Endothelial cell of umbilical vein (primary cell): ENCODE measurements around the gene DHX40. TPM values are rescaled to one million over a fixed set of nuclear protein-coding genes. Genes with fewer than 3 reads are reported as not detected.

Experiments used
- BruUV-seq: library from RNA; stranded (reverse); fragments of 400-500 nt; replicated peaks from 2 replicates; lab custom pipeline; 2021; lab: Mats Ljungman, UMichigan
- CTCF ChIA-PET: fragments of 300-600, 350-600 bp; sonication (Branson Sonifier 250); formaldehyde crosslinking; loops from one replicate; lab custom pipeline; 2021; ENCODE audit warnings: antibody characterized with exemption, inconsistent platforms; lab: Charles Lee
- POLR2A ChIA-PET: fragments of 300-600, 350-600 bp; sonication (Branson Sonifier 250); formaldehyde crosslinking; loops from one replicate; lab custom pipeline; 2021; ENCODE audit warnings: antibody characterized with exemption, inconsistent platforms; lab: Charles Lee
- DNase-seq: peaks from one replicate; pipeline ENCODE4 v3.0.0-alpha.2; 2011; ENCODE audit warnings: low read depth, low spot score
- FAIRE-seq: peaks from 2 replicates; lab custom pipeline; 2011; peaks lifted over from hg19 to GRCh38; lab: Jason Lieb, UNC
- H2AFZ ChIP-seq: 2 replicates; pipeline ENCODE4 v1.6.0; 2012; ENCODE audit warnings: low read depth, low read length, control low read depth, inconsistent platforms
- H3K27ac ChIP-seq: 2 replicates; pipeline ENCODE4 v1.5.1; 2011; ENCODE audit warnings: low read depth, mild to moderate bottlenecking, control low read depth, low read length, moderate library complexity; ENCODE audit not compliant: insufficient read depth
- H3K27me3 ChIP-seq, 2 experiments: 2 replicates each; pipeline versions ENCODE4 v1.6.0 to v1.6.1; 2011; ENCODE audit warnings: low read length in 2 of 2, mixed read lengths in 1 of 2; ENCODE audit not compliant: control insufficient read depth in 2 of 2, insufficient read depth in 2 of 2
- H3K36me3 ChIP-seq, 2 experiments: 2 replicates in 1 of 2; 3 replicates in 1 of 2; pipeline ENCODE4 v1.5.1; 2011; ENCODE audit warnings: low read length in 2 of 2, mild to moderate bottlenecking in 1 of 2, moderate library complexity in 1 of 2; ENCODE audit not compliant: control insufficient read depth in 2 of 2, insufficient read depth in 2 of 2; ENCODE audit errors: extremely low read depth in 1 of 2
- H3K4me1 ChIP-seq: 3 replicates; pipeline ENCODE4 v1.5.1; 2011; ENCODE audit warnings: mild to moderate bottlenecking, low read length; ENCODE audit not compliant: control insufficient read depth, insufficient read depth; ENCODE audit errors: extremely low read depth
- H3K4me2 ChIP-seq: 2 replicates; pipeline ENCODE4 v1.6.1; 2011; ENCODE audit warnings: low read length, control low read depth, mixed read lengths; ENCODE audit not compliant: insufficient read depth
- H3K4me3 ChIP-seq, 3 experiments: fragments of 200-600 bp in 1 of 3; sonication (generic), shearing (Covaris generic) in 1 of 3; replicated peaks in 1 of 3; 2 replicates each; pipeline ENCODE4 v1.5.1; 2011 to 2016; ENCODE audit warnings: control low read depth in 3 of 3, low read length in 3 of 3, mild to moderate bottlenecking in 2 of 3, inconsistent platforms in 1 of 3, low read depth in 1 of 3, moderate library complexity in 1 of 3; ENCODE audit not compliant: insufficient read depth in 1 of 3
- H3K79me2 ChIP-seq: 2 replicates; pipeline ENCODE4 v1.6.0; 2012; ENCODE audit warnings: low read length, inconsistent platforms; ENCODE audit not compliant: control insufficient read depth, insufficient read depth
- H3K9ac ChIP-seq: replicated peaks from 2 replicates; pipeline ENCODE3; 2011; ENCODE audit warnings: low read length, control low read depth; ENCODE audit not compliant: insufficient read depth; ENCODE audit errors: extremely low read depth
- H3K9me1 ChIP-seq: replicated peaks from 3 replicates; pipeline ENCODE4 v1.6.0; 2011; ENCODE audit warnings: mild to moderate bottlenecking, low read length; ENCODE audit not compliant: control insufficient read depth, insufficient read depth; ENCODE audit errors: extremely low read depth
- H3K9me3 ChIP-seq: replicated peaks from 2 replicates; pipeline ENCODE4 v1.5.1; 2012; ENCODE audit warnings: low read length, inconsistent platforms; ENCODE audit not compliant: control insufficient read depth, insufficient read depth
- H4K20me1 ChIP-seq: replicated peaks from 2 replicates; pipeline ENCODE3; 2011; ENCODE audit warnings: mild to moderate bottlenecking, low read length; ENCODE audit not compliant: control insufficient read depth, insufficient read depth; ENCODE audit errors: extremely low read depth
- EZH2 ChIP-seq: IDR thresholded peaks from 2 replicates; pipeline ENCODE4 v1.6.1; 2012; ENCODE audit warnings: borderline replicate concordance, low read depth, mild to moderate bottlenecking, moderate library complexity, low read length, inconsistent platforms; ENCODE audit not compliant: severe bottlenecking
- FOS ChIP-seq: IDR thresholded peaks from 2 replicates; pipeline ENCODE4 v1.6.1; 2011; ENCODE audit warnings: mild to moderate bottlenecking, low read length, moderate library complexity, borderline replicate concordance; ENCODE audit not compliant: insufficient read depth
- GATA2 ChIP-seq: IDR thresholded peaks from 2 replicates; pipeline ENCODE4 v1.7.0; 2011; ENCODE audit warnings: low read depth, mild to moderate bottlenecking, moderate library complexity, mixed read lengths, low read length; ENCODE audit not compliant: insufficient read length, insufficient read depth
- JUN ChIP-seq: IDR thresholded peaks from 2 replicates; pipeline ENCODE4 v1.6.1; 2011; ENCODE audit warnings: borderline replicate concordance, low read depth; ENCODE audit not compliant: insufficient read length, insufficient read depth
- MAX ChIP-seq: IDR thresholded peaks from 2 replicates; pipeline ENCODE4 v1.6.1; 2011; ENCODE audit not compliant: insufficient read depth, insufficient read length
- MYC ChIP-seq: IDR thresholded peaks from one replicate; pipeline ENCODE4 v1.6.1; 2011; ENCODE audit warnings: mild to moderate bottlenecking, low read depth, low read length
- POLR2A ChIP-seq: IDR thresholded peaks from 2 replicates; pipeline ENCODE4 v1.6.1; 2012; ENCODE audit warnings: low read depth, mild to moderate bottlenecking, control low read depth, low read length
- POLR2AphosphoS5 ChIP-seq: IDR thresholded peaks from 2 replicates; pipeline ENCODE4 v1.6.1; 2012; ENCODE audit warnings: low read depth, mild to moderate bottlenecking, control low read depth, low read length, moderate library complexity; ENCODE audit not compliant: insufficient read depth
- dilution Hi-C: fragments of 300-500 bp; cut with MboI; formaldehyde crosslinking; loops from one replicate; pipeline ENCODE4 v1.15.0; 2019; ENCODE audit warnings: low sequenced_read_pairs; ENCODE audit not compliant: extremely low pct_ligation_motif_present
- intact Hi-C: fragments of 100-400 bp; cut with micrococcal nuclease; formaldehyde crosslinking; loops from one replicate; pipeline ENCODE4 v1.10.0; 2022
- polyA plus RNA-seq, 4 experiments: library from polyadenylated mRNA; depleted of rRNA in 3 of 4; stranded (reverse) in 3 of 4; unstranded in 1 of 4; fragments of >200 nt; gene quantifications; 2 replicates each; pipeline versions ENCODE4 v1.2.1 to v1.2.3, GENCODE V29; 2011 to 2012; ENCODE audit warnings: missing spikeins in 1 of 4
- total RNA-seq: library from RNA; stranded (reverse); gene quantifications from 2 replicates; pipeline ENCODE4 v1.2.3, GENCODE V29; 2021
- TF ChIP-seq, protein P1 (sequence below), 2 donors: IDR thresholded peaks; 1 replicate in 1 of 2; 2 replicates in 1 of 2; pipeline ENCODE4 v1.5.1; 2011; ENCODE audit warnings: low read length in 2 of 2, mild to moderate bottlenecking in 2 of 2, moderate library complexity in 2 of 2, control low read depth in 1 of 2, inconsistent platforms in 1 of 2, low read depth in 1 of 2; ENCODE audit not compliant: insufficient read depth in 1 of 2; ENCODE audit errors: extremely low read depth in 1 of 2

DHX40 gene
- total and polyA plus RNA-seq, 2 donors (not counting 3 experiments of a cell fraction or from before 2014, with no cell fraction given), result 14.0 to 29.7 TPM

DNA sequence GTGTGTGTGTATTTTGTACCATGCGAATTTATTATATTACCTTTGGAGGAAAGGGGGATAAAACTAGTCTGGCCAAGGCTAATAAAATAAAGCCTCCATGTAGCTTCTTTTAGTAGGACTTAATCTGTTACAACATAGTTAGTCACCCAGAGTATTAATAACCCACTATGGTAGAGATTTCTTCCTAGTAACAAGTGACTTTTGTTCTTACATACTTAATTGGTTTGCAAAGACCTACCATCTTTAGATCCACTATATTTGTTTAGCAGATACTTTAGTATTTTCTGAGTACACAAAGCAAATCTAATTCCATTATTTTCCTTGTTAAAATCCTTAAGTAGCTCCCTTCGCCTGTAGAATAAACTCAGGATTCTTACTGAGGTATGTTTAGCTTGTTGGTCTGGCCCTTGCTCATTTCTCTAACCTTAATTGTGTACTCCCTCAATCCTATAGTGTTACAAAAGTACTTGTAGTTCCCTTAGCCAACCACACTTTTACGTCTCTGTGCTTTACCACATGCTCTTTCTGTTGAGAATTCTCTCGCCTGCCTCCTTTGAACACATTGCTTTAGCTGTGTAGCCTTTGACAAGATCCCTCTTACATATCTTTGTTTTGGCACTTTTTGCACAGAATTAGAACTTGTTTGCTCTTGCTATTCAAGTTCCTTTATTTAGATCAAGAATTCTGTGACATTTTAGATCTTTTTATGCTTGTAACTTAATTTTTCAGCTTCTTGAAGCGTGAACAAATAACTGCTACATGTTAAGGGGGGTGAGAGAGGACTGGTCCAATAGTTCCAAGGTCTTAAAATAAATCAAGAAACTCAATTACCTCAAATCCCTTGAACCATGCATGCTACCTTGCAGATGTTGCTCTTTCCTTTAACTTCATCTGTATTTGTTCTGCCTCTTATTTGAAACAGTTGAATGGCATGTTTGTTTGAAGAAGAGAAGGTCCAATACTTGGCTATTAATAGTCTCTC is 78.0 kb downstream of the DHX40 start:
- FAIRE-seq (no peak), DNase-seq (no peak)
- peaks cover 7% of the 10 kb centered on the region for H4K20me1 ChIP-seq
- intact Hi-C loops (no loop called here), dilution Hi-C loops (no loop called here)
- no peak overlapping the region for H3K4me3 ChIP-seq
- BruUV-seq, result no TSS peak
- TF ChIP-seq FOS, result no peak
- TF ChIP-seq POLR2AphosphoS5, result no peak
- TF ChIP-seq POLR2A, result no peak
- TF ChIP-seq MYC, result no peak
- TF ChIP-seq, protein P1, sequence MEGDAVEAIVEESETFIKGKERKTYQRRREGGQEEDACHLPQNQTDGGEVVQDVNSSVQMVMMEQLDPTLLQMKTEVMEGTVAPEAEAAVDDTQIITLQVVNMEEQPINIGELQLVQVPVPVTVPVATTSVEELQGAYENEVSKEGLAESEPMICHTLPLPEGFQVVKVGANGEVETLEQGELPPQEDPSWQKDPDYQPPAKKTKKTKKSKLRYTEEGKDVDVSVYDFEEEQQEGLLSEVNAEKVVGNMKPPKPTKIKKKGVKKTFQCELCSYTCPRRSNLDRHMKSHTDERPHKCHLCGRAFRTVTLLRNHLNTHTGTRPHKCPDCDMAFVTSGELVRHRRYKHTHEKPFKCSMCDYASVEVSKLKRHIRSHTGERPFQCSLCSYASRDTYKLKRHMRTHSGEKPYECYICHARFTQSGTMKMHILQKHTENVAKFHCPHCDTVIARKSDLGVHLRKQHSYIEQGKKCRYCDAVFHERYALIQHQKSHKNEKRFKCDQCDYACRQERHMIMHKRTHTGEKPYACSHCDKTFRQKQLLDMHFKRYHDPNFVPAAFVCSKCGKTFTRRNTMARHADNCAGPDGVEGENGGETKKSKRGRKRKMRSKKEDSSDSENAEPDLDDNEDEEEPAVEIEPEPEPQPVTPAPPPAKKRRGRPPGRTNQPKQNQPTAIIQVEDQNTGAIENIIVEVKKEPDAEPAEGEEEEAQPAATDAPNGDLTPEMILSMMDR (IDR thresholded peaks at IDR 0.05; ENCODE audit: extremely low read depth in 1 of 2, insufficient read depth in 1 of 2, low read depth in 1 of 2, low read length in 2 of 2), result no peak
- no peak for TF ChIP-seq GATA2
- TF ChIP-seq MAX, result no peak
- TF ChIP-seq EZH2, result no peak
- no peak for TF ChIP-seq JUN
- no peaks in the 10 kb centered on the region for H3K27me3 ChIP-seq
- H3K4me1 ChIP-seq, result no peaks in the 10 kb centered on the region
- no peak overlapping the region for H3K4me2 ChIP-seq
- H2AFZ ChIP-seq, result no peak overlapping the region
- H3K9me1 ChIP-seq, result peaks cover 3% of the 10 kb centered on the region
- peaks cover 2 to 23% of the 10 kb centered on the region in 2 experiments for H3K36me3 ChIP-seq
- POLR2A ChIA-PET, result interaction anchor here (0.8 kb wide), 1 partner anchor 24 kb away, joined by 3 read pairs; no protein-coding TSS in a partner anchor
- CTCF ChIA-PET, result interaction anchor here (0.8 to 1.4 kb wide), 3 partner anchors 9 to 333 kb away, joined by 3 to 11 read pairs (median 5); no protein-coding TSS in a partner anchor
- no peak overlapping the region for H3K27ac ChIP-seq
- peaks cover 98% of the 10 kb centered on the region for H3K79me2 ChIP-seq
- H3K9me3 ChIP-seq, result no peaks in the 10 kb centered on the region
- no peak overlapping the region for H3K9ac ChIP-seq
